HG02759 (cell line): ENCODE data around the gene CRYGS.
"Not testable (repeated sequence)": the region's sequence is repeated elsewhere in the genome, so short reads cannot be mapped to it uniquely, and the experiment has no call there.

ENCODE experiments used
- ATAC-seq: cut with Tn5 transposase; IDR thresholded peaks from one replicate; pipeline ENCODE4 v1.9.1; 2021; ENCODE audit warnings: mild to moderate bottlenecking, moderate library complexity; ENCODE audit not compliant: unreplicated experiment

CRYGS gene

DNA sequence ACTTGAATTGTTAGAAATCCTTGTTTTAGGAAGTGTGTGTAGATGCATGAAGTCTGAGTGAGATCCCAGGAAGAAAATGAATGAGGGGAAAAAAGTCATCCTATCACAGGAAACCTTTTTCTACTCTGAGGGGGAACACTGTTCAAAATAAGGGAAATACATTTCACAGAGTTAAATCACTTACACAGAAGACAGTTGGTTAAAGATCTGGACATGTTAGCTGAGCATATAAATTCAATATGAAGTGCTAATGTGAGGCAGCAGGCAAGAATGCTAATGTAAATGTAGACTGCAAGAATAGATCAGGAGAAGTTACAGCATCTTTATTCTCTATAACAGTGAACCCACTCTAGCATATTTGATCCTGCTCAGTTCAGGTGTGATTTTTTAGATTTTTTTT is 20.4 kb upstream of the CRYGS start:
- no peak for ATAC-seq

DNA sequence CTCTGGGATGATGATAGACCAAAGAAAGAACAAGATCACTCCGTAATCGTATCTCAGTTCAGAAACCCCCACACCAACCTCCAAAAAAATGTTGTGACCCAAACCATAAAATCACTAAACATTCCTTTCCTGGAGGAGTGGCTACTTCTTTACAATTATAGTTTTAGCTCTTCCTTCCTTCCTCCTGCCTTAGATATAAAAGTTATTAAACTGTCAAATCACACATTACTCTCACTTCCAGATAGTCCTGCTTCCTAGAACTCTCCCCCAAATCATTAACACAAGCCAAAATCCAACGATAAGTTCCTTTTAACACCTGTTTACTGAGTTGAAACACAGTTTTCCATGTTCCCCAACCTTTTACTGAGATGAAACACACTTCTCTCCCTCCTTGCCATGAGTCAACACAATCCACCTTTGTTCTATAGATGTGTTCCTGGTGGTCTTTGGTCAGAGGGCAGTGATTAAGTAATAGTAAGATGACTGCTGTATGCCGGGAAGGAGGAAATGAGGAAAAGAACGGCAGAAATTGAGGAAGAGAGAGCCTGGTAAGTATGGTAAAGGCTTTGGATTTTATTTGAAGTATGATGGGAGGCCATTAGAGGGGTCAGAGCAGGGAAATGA is 8.3 kb upstream of the CRYGS start:
- no peak for ATAC-seq

DNA sequence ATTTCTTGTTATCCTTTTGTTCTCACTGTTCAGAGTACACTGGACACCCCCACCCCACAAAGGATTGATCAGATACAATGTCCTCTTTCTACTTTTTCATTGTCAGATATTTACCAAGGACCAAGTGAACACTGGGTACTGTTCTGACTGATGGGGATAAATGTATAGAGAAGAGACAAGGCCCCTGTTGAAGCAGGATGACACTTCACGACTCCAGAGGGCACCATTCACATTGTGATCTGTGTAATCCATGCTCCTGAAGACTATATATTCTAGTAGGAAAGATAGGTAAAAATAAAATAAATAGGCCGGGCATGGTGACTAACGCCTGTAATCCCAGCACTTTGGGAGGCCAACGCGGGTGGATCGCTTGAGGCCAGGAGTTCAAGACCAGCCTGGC is 7.2 kb upstream of the CRYGS start:
- no peak for ATAC-seq

DNA sequence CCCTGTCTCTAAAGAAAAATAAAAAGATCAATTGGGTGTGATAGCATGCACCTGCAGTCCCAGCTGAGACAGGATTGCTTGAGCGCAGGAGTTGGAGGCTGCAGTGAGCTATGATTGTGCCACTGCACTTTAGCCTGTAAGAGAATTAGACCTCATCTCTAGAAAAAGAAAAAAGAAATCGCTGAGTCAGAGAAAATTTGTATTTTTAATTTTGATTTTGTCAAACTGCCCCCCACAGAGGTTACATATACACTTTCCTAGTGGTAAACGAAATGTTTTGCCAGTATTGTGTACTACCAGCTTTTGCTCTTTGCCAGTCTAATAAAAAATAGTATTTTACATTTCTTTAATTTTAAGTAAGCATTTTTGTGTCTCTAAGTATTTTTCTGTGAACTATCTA is 5.3 kb upstream of the CRYGS start:
- ATAC-seq: no peak

DNA sequence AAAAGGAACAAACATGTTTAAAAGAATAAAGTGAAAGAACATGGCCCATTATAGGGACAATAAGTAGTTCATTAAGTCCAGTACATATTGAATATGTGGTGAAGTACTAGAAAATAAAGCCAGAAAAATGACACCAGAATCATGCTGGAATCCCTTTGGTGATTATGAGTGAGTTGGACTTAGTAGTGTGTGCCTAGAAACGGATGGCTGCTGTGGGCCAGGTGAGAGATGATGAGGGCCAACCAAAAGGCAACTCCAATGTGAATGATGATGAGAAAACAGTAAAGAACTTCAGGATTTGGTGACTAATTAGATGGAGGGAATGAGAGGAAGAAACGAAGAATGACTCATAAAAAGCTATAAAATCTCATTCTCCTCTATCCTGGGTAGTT is 3.3 kb downstream of the CRYGS start:
- ATAC-seq: peak; percentile 9

DNA sequence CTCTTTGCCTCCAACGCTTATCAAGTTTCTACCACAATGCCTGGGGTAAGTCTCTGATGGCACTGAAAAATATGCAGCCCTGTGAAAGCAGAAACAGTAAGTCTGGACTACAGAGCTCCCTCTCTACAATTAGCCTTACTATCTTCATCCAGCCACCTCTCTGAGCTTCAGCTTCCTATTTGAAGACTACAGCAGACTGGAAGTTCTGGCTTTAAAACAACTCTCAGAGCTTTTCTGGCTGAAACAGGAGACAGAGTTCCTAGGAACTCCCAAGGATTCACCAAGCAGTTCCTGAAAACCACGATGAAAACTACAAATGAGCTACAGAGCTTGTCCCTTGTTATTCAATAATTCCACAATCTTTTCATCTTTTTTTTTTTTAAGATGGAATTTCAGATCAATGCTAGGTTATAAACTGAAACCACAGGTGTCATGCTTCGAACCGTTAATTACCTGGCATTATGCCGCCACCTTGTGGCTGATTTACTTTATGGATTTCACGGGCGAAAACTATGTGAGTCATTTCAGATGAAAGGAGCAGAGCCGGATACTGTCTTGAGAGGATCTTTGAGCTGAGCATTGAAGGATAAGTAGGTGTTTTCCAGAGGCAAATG is 3.9 kb downstream of the CRYGS start:
- peak; percentile 74 for ATAC-seq

DNA sequence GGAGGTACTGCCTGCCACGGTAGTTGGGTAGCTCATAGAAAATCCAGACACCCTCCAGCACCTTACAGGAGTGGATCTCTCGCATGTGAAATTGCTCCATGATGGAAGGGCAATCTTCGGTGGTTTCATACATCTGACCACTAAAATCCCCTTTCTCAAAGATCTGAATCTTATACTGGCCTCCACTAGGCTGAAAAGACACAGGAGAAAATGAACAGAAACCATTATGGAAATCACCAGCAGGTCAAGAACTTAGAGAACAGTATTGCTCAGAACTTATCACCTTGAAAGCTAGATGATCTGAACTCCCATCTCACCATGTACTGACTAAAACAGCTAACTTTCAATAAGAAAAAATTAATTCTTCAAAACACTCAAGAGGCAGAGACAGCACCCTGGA is 5.4 kb downstream of the CRYGS start:
- no peak for ATAC-seq

DNA sequence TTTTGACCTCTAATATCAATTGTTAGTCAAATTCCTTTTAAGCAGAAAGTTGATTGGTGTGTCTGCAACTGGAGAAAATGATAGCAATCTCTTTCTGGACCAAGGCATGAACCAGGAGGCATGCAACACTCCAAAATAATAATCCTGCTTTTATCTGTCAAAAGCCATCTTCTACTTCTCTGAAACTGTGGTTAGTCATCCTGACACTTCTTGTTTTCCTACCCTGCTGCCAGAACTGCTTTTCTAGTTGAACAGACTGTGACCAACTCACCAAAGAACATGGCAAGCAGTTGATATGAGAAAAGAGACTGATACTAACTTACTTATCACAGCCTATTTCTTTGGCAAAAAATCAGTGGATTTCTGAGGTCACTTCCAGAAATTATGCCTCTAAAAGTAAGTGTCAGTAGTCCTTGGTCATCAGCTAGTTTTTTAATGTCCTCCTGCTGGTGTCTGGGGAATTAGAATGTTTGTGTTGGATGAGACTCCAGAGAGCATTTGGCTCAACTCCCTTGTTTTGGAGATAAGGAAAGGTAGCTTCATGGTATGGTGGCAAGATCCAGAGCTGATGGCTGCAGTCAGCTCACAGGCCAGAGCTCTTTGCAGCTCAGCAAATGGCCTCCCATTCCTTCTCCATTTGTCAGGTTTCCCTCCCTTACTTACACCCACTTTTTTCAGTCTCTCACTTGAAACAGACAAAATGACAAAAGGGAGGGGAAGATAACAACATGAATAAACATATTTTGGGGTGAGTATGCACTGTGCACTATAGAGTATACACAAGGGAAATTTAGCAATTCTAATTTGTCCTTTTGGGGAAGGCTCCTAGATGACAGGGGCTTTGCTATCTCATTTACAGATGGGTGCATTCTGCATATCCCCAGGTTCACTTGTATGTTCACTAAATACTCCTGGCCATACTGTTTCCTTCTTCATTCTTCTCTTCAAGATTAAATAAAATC is 7.0 kb downstream of the CRYGS start:
- ATAC-seq: no peak

DNA sequence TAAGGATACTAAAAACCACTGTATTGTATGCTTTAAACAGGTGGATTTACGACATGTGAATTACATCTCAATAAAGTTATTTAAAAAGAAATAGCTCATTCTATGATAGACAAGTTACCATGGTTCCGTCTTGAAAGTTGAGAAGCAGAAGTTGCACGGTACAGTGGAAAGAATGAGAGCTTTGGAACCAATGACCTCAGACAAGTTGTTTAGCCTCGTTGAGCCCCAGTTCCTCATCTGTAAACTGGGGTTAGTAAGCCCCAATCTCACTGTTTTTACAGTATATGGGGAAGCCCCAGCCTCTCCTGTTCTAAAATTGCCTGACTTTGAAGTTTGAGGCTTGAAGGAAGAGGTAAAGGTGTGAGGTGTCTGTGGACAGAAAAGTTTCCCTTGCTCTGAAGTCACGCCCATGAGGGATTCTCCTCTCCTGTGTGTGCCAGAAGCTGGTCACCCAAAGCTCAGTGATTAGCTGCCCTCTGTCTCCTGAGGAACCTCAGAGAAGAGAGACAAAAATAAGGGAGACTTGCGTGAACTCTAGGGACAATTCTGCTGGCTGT is 10.0 kb downstream of the CRYGS start:
- peak; percentile 80 for ATAC-seq

DNA sequence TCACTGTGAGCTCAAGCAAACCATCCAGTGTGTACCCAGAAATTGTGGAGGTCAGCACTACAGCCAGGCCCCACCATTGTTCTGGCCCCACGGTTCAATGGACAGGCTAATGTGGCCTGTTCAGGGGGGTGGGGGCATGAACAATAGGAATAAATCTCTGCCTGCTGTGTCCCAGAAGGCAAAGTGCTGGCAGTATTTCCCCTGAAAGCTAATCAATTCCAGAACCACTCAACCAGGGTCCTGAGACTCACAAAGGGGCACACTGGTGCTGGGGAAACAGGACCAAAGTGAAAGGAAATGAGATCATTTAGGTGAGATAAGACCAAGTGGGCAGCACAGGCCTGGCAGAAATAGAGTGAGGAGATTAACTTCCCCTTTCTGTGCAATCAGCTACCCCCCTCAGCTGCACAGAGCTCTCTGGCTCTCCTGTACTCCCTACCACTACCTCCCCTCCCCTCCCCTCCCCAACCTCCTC is 11.5 kb downstream of the CRYGS start:
- ATAC-seq: peak; percentile 68

DNA sequence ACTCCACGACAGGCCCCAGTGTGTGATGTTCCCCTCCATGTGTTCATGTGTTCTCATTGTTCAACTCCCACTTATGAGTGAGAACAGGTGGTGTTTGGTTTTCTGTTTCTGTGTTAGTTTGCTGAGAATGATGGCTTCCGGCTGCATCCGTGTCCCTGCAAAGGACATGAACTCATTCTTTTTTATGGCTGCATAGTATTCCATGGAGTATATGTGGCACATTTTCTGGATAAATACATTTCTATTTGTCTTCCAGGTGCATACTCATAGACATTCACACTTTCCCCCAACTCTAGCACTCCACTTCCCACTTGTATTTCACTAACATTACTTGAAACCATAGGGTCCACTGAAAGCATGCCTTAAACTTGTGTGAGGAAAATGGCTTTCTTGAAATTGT is 12.5 kb downstream of the CRYGS start:
- not testable (repeated sequence) for ATAC-seq

DNA sequence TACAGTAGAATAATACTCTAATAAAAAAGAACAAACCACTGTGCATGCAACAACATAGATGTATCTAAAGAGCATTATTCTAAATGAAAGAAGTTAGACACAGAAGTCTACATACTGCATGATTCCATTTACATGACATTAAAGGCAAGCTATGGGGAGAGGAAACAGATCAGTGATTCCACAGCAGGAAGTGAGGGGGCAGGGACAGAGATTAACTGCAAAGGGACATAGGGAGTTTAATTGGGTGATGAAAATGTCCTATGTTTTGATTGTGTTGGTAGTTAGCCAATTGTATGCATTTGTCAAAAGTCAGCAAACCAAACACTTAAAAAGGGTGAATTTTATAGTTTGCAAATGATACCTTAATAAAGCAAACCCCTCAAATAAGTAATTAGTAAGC is 13.8 kb downstream of the CRYGS start:
- ATAC-seq: no peak

DNA sequence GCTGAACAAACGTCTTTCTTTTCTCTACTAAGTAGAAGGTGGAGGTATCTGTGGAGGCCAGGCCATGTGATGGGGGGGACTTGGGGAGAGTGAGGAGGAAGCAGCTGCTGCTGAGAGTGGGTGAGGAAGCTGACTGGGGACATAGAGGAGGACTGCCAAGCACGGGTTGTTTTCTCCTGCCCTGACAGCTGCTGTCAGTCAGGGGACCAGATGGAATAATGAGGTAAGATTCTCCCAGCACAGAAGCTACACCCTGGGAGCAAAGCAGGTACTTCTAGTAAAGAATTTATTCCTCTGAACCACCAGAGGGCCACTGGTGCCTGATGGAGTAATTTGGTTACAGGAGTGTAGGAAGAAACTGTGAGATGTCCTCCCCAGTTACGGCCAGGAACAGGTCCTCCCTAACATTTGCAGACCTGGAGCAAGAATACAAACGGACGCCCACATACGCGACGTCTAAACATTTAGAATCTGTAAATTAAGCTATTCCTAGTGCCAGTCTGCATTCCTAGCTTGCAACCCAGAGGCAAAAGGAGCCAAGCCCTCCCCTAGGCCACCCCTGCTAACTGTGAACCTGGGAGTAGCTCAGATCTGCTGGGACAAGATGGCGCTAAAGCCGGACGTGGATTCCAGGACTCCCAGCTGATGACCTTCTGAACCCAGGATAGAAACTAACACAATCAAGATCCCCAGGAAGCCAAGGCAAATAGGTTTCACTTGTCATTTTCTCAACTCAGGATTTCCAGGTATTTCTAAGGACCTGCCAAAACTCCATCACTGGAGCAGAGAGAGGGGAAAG is 14.8 kb downstream of the CRYGS start:
- no peak for ATAC-seq

DNA sequence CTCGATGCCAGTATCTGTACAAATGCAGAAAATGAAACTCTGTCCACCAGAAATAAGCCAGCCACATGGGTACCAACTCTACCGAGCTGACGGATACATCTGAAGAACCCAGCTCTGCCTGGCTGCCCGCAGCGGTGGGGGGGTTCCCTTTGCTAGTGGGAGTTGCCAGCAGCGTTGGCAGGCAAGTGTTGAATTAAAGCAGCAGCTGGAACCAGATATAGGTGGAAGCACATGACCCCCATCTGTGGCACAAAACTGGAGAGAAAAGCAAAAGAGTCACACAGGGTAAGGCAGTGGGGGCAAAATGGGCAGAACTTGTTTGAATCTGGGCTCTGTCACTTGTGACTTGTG is 17.9 kb downstream of the CRYGS start:
- peak; percentile 47 for ATAC-seq

DNA sequence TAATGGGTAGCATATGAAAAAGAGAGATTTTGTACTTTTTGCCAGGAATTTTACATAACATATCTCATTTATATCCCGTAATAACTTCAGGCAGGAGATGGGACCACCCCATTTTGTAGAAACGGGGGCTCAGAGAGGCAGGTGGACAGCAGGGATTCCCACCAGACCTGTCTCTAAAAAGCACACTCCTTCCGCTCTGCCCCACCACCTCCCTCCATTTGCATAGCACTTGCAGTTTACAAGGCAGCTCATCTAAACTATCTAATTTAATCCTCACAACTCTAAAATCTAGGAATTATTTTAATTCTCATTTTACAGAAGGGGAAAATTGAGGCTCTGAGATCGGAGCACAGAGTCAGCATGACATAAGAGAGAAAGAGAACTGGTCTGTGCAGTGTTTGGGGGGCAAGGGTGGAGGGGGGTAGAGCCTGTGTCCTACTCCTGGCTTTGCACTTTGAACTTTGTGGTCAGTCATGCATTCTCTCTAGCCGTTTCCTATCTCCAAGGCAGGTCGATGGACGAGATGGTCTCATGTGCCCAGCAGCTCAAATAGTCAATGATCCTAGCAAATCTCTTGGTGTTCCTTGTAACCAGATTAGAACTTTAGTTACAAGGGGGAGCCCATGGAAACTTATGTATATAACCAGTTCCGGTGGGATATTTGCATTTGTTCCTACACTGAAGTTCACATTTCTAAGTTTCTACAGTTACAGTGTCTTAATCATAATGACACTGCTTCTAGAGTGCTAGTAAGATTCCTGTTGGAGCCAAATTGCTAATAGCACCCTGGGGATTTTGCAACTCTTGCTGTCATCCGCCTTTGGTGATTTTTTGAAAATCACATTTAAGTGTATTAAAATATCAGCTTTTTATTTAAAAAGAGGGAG is 18.6 kb downstream of the CRYGS start:
- ATAC-seq: peak; percentile 25

DNA sequence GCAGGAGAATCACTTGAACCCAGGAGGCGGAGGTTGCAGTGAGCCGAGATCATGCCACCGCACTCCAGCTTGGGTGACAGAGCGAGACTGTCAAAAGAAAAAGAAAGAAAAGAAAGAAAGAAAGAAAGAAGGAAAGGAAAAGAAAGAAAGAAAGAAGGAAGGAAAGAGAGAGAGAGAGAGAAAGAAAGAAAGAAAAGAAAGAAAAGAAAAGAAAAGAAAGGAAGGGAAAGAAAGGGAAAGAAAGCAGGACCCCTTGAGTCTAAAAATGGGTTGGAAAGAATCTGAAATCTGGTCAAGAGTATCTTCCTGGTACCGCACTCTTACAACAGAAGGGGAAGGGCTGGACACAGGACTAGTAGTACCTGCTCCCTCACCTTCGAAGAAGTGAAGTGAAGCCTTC is 19.6 kb downstream of the CRYGS start:
- no peak for ATAC-seq

DNA sequence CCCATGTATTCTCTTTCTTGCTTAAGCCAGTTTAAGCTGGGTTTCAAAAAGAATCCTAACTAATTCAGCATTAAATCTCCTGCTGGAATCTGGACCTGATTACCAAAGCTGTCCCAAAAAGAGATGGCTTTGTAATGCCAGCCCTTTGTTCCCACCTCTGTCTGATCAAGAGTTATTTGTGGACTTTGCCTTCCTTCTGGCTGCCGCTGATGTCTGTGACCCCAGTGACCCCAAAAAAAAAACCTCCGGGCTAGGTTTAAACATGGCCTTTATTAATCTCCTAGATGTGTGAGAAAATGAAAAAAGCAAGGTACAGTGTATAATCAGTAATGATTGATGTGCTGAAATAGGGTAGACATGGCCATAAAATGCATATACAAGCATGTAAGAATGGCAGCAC is 20.7 kb downstream of the CRYGS start:
- no peak for ATAC-seq

DNA sequence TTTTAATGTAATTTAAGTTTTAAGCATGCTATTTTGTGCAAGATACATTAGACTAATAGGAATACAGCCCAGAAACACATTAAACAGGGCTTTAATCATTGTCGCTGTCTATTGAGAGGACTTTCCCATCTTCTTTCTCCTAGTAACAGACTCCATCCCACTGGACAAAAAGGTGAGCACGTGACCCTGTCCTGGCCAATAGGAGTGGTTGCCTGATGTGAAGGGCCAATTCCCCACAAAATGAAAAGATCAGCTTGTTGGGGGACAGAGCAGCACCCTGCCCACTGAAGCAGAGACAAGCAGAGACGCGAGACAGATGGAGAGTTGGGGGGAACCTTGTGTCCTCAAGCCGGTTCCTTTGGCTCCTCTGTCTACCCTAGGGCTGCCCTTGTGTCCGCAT is 21.2 kb downstream of the CRYGS start:
- ATAC-seq: no peak

DNA sequence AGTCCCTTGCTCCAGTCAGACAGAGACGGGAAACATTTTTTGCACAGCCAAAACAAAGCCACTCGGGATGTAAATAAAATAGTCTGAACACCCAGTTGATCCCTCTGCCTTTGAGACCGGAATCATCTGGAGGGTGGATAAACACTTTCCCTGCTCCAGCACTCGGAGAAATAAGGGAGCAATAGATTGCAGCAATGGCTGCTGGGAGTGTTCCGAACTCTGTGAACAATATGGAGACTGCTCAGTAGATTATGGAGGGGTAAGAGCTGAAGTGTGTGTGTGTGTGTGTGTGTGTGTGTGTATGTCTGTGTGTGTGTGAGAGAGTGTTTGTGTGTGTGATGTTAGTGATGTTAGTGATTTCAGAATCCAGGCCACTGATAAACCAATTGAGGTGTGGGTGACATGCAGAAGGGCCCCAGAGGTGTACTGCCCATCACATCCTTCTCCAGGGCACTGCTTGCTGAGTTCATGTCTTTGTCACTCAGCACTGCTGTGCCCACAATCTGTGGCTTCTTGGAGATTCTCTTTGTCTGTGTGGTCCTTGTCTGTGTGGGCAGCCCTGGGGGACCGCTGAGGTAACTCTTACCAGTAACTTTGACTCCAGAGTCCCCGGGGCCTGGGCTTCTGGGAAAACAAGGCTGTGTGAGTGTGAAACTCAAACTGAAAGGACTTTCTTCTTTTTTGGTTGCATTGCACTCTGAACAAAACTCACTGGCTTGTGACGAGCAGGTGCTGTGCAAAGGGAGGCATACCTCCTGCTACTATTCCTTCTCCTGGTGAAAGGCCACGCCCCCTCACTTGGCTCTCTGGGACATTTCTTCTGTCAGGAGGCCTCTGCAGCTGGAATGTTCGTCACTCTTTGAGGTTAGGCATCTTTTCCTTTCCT is 23.0 kb downstream of the CRYGS start:
- peak; percentile 67 for ATAC-seq
